Naive thymus-derived CD8-positive, alpha-beta T cell (primary cell): ENCODE measurements around the gene HAAO. TPM values are rescaled to one million over a fixed set of nuclear protein-coding genes. Genes with fewer than 3 reads are reported as not detected.
"Not testable (repeated sequence)": the region's sequence is repeated elsewhere in the genome, so short reads cannot be mapped to it uniquely, and the experiment has no call there.

Source experiments
- ATAC-seq, 2 donors: fragments of 150-1000 bp; cut with Tn5 transposase in 1 of 2; sonication (Bioruptor Pico), chemical (Tn5 transposase) in 1 of 2; 1 replicate in 1 of 2; 2 replicates in 1 of 2; pipeline ENCODE4 v1.10.0; 2021; ENCODE audit warnings: mild to moderate bottlenecking in 2 of 2, moderate library complexity in 2 of 2
- POLR2A ChIA-PET: fragments of 350-600 bp; sonication (Branson Sonifier 250); formaldehyde crosslinking; loops from one replicate; lab custom pipeline; 2021; ENCODE audit warnings: antibody characterized with exemption; lab: Charles Lee
- DNase-seq, 10 donors: peaks; one replicate each; pipeline versions ENCODE4 v3.0.0 to v3.0.0-alpha.2; 2020 to 2022
- H3K27ac Mint-ChIP-seq, 10 donors: one replicate each; pipeline ENCODE4 v1.8.0; 2020 to 2022; ENCODE audit warnings: mild to moderate bottlenecking in 10 of 10, mixed read lengths in 10 of 10, moderate library complexity in 4 of 10, inconsistent platforms in 1 of 10
- H3K27me3 Mint-ChIP-seq, 5 donors: one replicate each; pipeline ENCODE4 v1.8.0; 2021 to 2022; ENCODE audit warnings: mixed read lengths in 5 of 5
- H3K36me3 Mint-ChIP-seq, 3 donors: one replicate each; pipeline ENCODE4 v1.8.0; 2020 to 2022; ENCODE audit warnings: mixed read lengths in 3 of 3, mild to moderate bottlenecking in 2 of 3, inconsistent platforms in 1 of 3
- H3K4me1 Mint-ChIP-seq, 4 donors: one replicate each; pipeline ENCODE4 v1.8.0; 2021 to 2022; ENCODE audit warnings: mixed read lengths in 4 of 4
- H3K4me3 Mint-ChIP-seq, 10 donors: one replicate each; pipeline ENCODE4 v1.8.0; 2020 to 2022; ENCODE audit warnings: mild to moderate bottlenecking in 10 of 10, mixed read lengths in 10 of 10, moderate library complexity in 6 of 10, inconsistent platforms in 1 of 10
- H3K9me3 Mint-ChIP-seq, 9 donors: one replicate each; pipeline ENCODE4 v1.8.0; 2020 to 2022; ENCODE audit warnings: mixed read lengths in 9 of 9, mild to moderate bottlenecking in 3 of 9, inconsistent platforms in 1 of 9, moderate library complexity in 1 of 9
- polyA plus RNA-seq, 3 donors: library from polyadenylated mRNA; unstranded; fragments of 300-500 nt; fragmentation: Illumina TruSeq; gene quantifications; one replicate each; pipeline ENCODE4 v1.2.3, GENCODE V29; 2021
- total RNA-seq, 8 experiments: library from RNA in 2 of 8; stranded (reverse) in 2 of 8; gene quantifications; one replicate each; pipeline ENCODE4 v1.2.3 and lab custom pipeline; 2021 to 2026

The HAAO gene
- total RNA-seq (under 1 TPM; 0.31 to 0.80 TPM), polyA plus RNA-seq (under 1 TPM; 0.25 to 0.80 (median 0.47) TPM), total RNA-seq (lab: John Stamatoyannopoulos, UW) (0 to 1.00 (median 0) reads per million in 6 experiments)

DNA sequence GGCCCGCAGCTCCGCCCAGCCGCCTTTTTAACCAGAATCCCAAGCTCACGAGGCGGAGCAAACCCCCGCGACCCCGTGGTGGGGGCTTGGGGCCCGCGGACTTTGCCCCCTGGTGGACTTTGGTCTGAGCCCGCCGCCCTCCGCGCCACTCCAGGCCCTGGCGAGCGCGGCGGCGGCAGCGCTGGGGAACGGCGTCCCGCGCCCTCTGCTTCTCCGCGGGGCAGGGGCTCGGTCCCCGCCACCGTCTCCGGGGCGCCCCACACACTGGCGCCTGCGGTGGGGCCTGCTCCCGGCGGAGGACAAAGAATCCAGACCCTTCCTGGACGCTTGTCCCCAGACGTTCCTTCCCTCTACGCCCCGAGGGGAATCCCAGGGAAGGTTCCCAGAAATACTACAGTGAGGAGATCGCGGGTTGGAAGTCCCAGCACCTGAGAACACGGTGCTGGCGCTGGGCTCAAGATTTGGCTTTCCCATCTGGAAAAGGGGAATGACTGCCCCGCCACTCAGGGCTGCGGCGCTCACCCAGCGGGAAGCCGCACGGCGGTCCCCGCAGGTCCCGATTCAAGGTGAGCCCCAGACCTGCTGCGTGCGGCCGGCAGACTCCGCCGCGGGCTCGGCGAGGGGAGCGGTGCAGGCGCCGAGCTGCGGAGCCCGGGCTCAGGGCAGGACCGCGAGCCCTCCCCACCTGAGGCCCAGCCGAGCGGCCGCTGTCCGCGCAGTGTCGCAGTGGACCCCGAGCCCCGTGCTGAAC, at the start of gene HAAO:
TSS of gene HAAO (minus strand) at position 1 of the 751 bp plus-strand sequence. CDS start 47 bp downstream, outside the sequence.
- peak; percentile 70 to 83 for ATAC-seq
- peak in 4 of 10 donors; percentile 9 to 22 (median 20) for DNase-seq

DNA sequence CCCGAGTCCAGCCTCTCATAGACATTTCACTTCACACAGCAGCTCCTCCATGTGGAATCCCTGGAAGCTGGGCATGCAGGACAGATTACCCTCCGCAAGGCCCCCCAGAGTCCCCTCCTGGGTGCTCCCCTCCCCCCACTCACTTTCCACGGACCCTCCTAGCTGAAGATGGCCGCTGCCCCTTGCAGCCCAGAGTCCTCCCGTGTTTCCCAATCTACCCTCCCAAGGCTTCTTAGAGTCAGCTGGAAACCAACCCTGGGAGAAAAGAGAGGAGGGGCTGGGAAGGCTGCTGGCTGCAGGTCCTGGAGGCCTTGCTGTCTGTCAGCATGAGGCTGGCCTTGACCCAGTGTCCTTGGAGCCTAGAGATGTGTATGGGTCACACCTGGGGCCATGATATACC, 49.0 kb upstream of the HAAO start:
- DNase-seq (no peak), ATAC-seq (no peak)
- H3K4me1 Mint-ChIP-seq: no peaks in the 10 kb centered on the region
- H3K27ac Mint-ChIP-seq: no peak overlapping the region
- H3K4me3 Mint-ChIP-seq: no peak overlapping the region
- peaks cover 0 to 6% (median 0%) of the 10 kb centered on the region in 3 donors for H3K36me3 Mint-ChIP-seq
- POLR2A ChIA-PET: no interaction called here
- peaks cover 0 to 3% (median 0%) of the 10 kb centered on the region in 9 donors for H3K9me3 Mint-ChIP-seq
- H3K27me3 Mint-ChIP-seq: no peaks in the 10 kb centered on the region

More for the DNA sequence above, at the start of gene HAAO:
- peaks cover 0 to 2% (median 0%) of the 10 kb centered on the region in 9 donors for H3K9me3 Mint-ChIP-seq
- POLR2A ChIA-PET: interaction anchor here (0.6 to 4.1 kb wide), 4 partner anchors 11 to 25 kb away, joined by 3 to 29 read pairs (median 5); no protein-coding TSS in a partner anchor
- H3K4me3 Mint-ChIP-seq: peak within 1 kb of the TSS; percentile 66 to 91 (median 84)
- peaks cover 26 to 37% (median 31%) of the 10 kb centered on the region in 4 donors for H3K4me1 Mint-ChIP-seq
- peaks cover 13 to 42% (median 23%) of the 10 kb centered on the region in 5 donors for H3K27me3 Mint-ChIP-seq
- H3K36me3 Mint-ChIP-seq: peaks cover 0 to 5% (median 3%) of the 10 kb centered on the region in 3 donors
- H3K27ac Mint-ChIP-seq: peak within 1 kb of the TSS in 7 of 10 donors; percentile 44 to 84 (median 75)

DNA sequence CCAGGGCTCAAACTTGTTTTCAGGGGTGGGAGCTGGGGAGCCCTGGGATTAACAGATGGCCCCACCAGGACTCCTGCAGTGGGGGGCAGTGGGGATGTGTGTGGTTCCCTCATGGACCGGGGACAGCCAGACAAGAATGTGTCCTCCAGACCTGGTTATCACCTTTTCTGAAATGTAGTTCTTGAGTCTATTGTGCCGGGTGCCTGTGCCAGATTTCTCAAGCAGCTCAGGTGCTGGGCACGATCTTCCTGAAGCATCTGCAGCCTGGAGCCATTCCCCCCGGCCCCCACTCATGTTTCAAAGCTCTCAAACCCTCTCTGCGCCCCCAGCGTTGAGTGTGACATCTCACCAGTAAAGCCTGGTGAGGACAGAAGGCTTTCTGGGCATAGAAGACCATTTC, 48.4 kb upstream of the HAAO start:
- H3K4me1 Mint-ChIP-seq: no peaks in the 10 kb centered on the region
- ATAC-seq: no peak
- POLR2A ChIA-PET: no interaction called here

DNA sequence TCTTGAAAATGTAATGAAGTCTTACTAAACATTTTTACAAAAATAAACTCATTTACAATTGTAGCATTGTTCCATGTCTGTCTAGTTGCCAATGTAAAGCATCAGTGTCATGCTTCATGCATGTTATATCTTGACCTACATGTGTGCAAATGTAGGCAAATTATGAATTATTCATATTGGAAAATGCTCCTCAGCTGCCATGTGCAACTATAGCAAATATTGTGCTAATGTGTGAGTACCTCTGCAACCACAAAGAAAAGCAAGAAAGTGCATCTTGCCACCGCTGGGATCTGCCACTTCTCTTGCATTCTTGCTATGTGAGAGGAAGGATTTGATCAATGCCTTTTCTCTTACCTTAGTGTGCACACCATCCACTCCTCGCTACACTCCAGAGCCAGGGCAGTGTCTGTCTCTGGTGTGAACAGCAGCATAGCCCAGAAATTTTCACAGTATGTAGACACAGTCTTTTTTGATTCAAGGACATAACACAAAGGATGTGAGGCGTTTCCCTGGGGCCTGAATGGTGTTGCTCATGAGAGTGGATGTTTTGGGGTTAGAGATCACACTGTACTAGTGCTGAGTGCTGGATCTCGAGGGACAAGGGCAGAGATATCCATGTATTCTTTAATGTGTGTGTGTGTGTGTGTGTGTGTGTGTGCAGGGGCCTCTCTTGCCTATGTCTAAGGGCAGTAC, 47.6 kb upstream of the HAAO start:
- Mint-ChIP-seq H3K4me3 (no peak overlapping the region), H3K9me3 (peaks cover 0 to 3% (median 0%) of the 10 kb centered on the region in 9 donors), H3K4me1 (no peaks in the 10 kb centered on the region), H3K27me3 (no peaks in the 10 kb centered on the region), H3K27ac (no peak overlapping the region), H3K36me3 (peaks cover 0 to 9% (median 0%) of the 10 kb centered on the region in 3 donors)
- no peak for ATAC-seq
- DNase-seq: no peak
- POLR2A ChIA-PET: no interaction called here

More for the DNA sequence above, 48.4 kb upstream of the HAAO start:
- Mint-ChIP-seq H3K9me3 (peaks cover 0 to 3% (median 0%) of the 10 kb centered on the region in 9 donors), H3K4me3 (no peak overlapping the region), H3K36me3 (peaks cover 0 to 9% (median 0%) of the 10 kb centered on the region in 3 donors), H3K27ac (no peak overlapping the region), H3K27me3 (no peaks in the 10 kb centered on the region)
- DNase-seq: no peak

GRCh38 chr2:42838133-42838532, 45.8 kb upstream of the HAAO start:
- ATAC-seq (no peak), DNase-seq (no peak)
- no peak overlapping the region for H3K27ac Mint-ChIP-seq
- no peak overlapping the region for H3K4me3 Mint-ChIP-seq
- peaks cover 0 to 3% (median 0%) of the 10 kb centered on the region in 9 donors for H3K9me3 Mint-ChIP-seq
- POLR2A ChIA-PET: no interaction called here
- H3K36me3 Mint-ChIP-seq: peaks cover 0 to 9% (median 0%) of the 10 kb centered on the region in 3 donors
- H3K4me1 Mint-ChIP-seq: no peaks in the 10 kb centered on the region
- H3K27me3 Mint-ChIP-seq: no peaks in the 10 kb centered on the region

DNA sequence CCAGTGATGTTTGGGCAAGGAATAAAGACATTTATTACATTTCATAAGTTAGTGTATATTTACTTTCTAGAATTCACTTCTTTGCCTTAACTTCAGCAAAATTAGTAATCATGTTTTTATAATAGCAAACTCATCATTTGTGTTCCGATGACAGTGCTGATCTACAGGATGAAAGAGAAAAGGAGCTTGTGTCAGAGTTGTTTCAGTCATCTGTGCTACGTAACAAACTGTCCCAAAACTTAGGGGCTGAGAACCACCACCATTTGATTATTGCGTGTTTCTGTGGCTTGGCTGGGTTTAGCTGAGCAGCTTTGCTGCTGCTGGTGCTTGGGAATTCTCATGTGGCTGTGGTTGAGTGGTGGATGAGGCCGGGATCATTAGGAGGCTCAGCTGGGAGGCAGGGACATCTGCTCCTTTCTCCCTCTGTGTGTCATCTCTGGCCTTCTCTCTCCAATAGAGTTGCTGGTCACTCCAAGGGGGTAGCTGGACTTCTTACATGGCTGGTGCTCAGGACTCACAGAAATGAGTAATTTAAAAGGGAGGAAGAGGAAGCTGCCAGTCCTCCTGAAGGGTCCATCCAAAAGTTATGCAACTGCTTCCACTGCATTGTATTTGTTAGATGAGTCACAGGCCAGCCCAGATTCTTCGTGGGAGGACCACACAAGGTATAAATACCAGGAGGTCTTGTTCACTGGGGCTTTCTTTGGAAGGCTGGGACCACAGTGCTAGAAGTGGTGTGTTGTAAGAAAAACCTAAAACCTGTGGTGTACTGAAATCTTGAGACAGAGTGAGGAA, 43.4 kb upstream of the HAAO start:
- H3K27ac Mint-ChIP-seq: peak overlapping the region in 1 of 10 donors; percentile 42
- H3K36me3 Mint-ChIP-seq: peaks cover 0 to 9% (median 0%) of the 10 kb centered on the region in 3 donors
- peaks cover 0 to 3% (median 0%) of the 10 kb centered on the region in 9 donors for H3K9me3 Mint-ChIP-seq
- H3K4me1 Mint-ChIP-seq: peaks cover 0 to 2% (median 0%) of the 10 kb centered on the region in 4 donors
- POLR2A ChIA-PET: no interaction called here
- H3K27me3 Mint-ChIP-seq: no peaks in the 10 kb centered on the region
- DNase-seq (no peak), ATAC-seq (no peak)
- H3K4me3 Mint-ChIP-seq: peak overlapping the region in 1 of 10 donors; percentile 4

DNA sequence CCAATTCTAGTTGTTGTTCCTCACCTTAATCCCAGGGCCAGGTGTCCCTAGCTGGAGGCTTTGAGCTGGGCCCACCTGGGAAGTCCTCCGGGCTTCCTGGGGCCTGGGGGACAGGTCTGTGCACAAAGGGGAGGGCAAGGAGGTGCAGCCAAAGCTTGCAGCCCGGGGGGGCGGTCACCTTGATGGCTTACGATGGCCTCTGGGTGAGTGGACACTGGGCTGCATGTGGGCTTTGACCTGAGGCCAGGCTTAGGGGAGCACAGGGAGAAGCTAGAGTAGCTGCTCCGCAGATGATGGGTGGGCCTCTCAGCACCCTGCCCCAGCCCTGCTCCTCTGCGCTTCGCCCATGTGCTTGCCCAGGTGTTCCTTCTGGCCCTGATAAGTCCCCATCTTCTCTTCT, 41.8 kb upstream of the HAAO start:
- H3K27me3 Mint-ChIP-seq: no peaks in the 10 kb centered on the region
- POLR2A ChIA-PET: no interaction called here
- no peak overlapping the region for H3K27ac Mint-ChIP-seq
- peaks cover 0 to 3% (median 0%) of the 10 kb centered on the region in 9 donors for H3K9me3 Mint-ChIP-seq
- peaks cover 0 to 9% (median 0%) of the 10 kb centered on the region in 3 donors for H3K36me3 Mint-ChIP-seq
- no peak overlapping the region for H3K4me3 Mint-ChIP-seq
- DNase-seq (no peak), ATAC-seq (no peak)
- H3K4me1 Mint-ChIP-seq: peaks cover 0 to 3% (median under 1%) of the 10 kb centered on the region in 4 donors

GRCh38 chr2:42832289-42832634, 39.9 kb upstream of the HAAO start:
- H3K4me1 Mint-ChIP-seq: peaks cover 10 to 19% (median 15%) of the 10 kb centered on the region in 4 donors
- H3K4me3 Mint-ChIP-seq: no peak overlapping the region
- DNase-seq (no peak), ATAC-seq (no peak)
- H3K27me3 Mint-ChIP-seq: no peaks in the 10 kb centered on the region
- H3K27ac Mint-ChIP-seq: no peak overlapping the region
- POLR2A ChIA-PET: no interaction called here
- H3K36me3 Mint-ChIP-seq: peaks cover 0 to 7% (median 0%) of the 10 kb centered on the region in 3 donors
- peaks cover 0 to 3% (median 0%) of the 10 kb centered on the region in 9 donors for H3K9me3 Mint-ChIP-seq

- H3K27me3 Mint-ChIP-seq, H3K4me3 Mint-ChIP-seq, DNase-seq, POLR2A ChIA-PET, ATAC-seq, H3K9me3 Mint-ChIP-seq, H3K27ac Mint-ChIP-seq, H3K36me3 Mint-ChIP-seq: not testable (repeated sequence)
- H3K4me1 Mint-ChIP-seq: peaks cover 10 to 19% (median 16%) of the 10 kb centered on the region in 4 donors
These were observed 39.3 kb upstream of the HAAO start for GRCh38 chr2:42831575-42832288.

GRCh38 chr2:42830922-42831574, 38.7 kb upstream of the HAAO start:
- H3K36me3 Mint-ChIP-seq: peaks cover 0 to under 1% (median 0%) of the 10 kb centered on the region in 3 donors
- H3K4me1 Mint-ChIP-seq: peaks cover 13 to 19% (median 16%) of the 10 kb centered on the region in 4 donors
- DNase-seq (no peak), ATAC-seq (no peak)
- H3K27me3 Mint-ChIP-seq: peaks cover 0 to 3% (median 1%) of the 10 kb centered on the region in 5 donors
- H3K27ac Mint-ChIP-seq: no peak overlapping the region
- H3K9me3 Mint-ChIP-seq: no peaks in the 10 kb centered on the region
- H3K4me3 Mint-ChIP-seq: no peak overlapping the region
- POLR2A ChIA-PET: no interaction called here

DNA sequence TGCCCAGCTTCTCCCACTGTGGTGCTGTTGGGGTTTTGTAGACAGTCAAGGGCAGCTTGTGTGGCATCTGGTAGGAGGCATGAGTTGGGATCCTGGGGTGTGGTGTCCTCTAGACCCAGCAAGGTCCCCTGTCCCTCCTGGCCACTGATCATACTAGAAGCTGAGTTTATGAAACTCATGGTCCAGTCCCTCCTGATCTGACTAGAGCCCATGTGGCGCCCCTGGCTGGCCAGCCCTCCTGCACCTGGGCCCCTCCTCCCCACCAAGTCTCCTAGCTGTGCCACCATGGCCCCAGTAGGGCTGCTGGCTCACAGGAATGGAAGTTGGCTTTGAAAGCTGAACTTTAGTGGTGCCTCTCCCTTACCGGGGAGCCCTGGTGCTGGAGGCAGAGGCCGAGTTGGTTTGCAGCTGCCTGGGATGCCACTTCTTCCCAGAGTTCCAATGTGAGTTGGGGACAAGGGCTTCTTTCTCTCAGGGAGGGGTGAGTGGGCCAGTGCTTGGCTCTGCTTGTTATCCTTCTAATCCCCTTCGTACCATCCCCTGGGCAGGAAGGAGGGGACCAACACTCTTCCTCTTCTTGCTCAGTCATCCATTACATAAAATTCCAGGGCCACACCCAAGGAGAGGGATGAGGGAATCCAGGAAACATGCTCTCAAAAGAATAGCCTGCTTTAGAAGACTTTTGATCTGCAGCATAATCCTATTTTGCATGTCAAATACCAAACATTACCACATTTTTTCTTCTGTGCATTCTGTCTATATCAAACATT, 37.5 kb upstream of the HAAO start:
- POLR2A ChIA-PET: no interaction called here
- H3K36me3 Mint-ChIP-seq: no peaks in the 10 kb centered on the region

More for the DNA sequence above, 37.5 kb upstream of the HAAO start:
- peak overlapping the region in 1 of 10 donors; percentile 9 for H3K4me3 Mint-ChIP-seq
- no peak for ATAC-seq
- no peaks in the 10 kb centered on the region for H3K9me3 Mint-ChIP-seq
- H3K4me1 Mint-ChIP-seq: peaks cover 13 to 19% (median 16%) of the 10 kb centered on the region in 4 donors
- H3K27ac Mint-ChIP-seq: peak overlapping the region in 3 of 10 donors; percentile 16 to 74 (median 33)
- peaks cover 0 to 3% (median 1%) of the 10 kb centered on the region in 5 donors for H3K27me3 Mint-ChIP-seq
- DNase-seq: no peak
